Measurements from ENCODE around the gene ENC1.
A peak's percentile ranks its signal among the peaks of the same experiment; 100 is the strongest.
"Not testable (repeated sequence)": the region's sequence is repeated elsewhere in the genome, so short reads cannot be mapped to it uniquely, and the experiment has no call there.

ENC1 gene

GRCh38 chr5:74640450-74640953 is at the start of gene ENC1:
TSS of gene ENC1 (minus strand) at chr5:74640728. CDS start at chr5:74636485, 4,243 bp downstream.
- DNase-seq: peak; percentile 71

GRCh38 chr5:74686962-74687751 is 46.6 kb upstream of the ENC1 start:
- no peak for DNase-seq

GRCh38 chr5:74685979-74686631 is 45.6 kb upstream of the ENC1 start:
- DNase-seq: no peak

- peak; percentile 86 for DNase-seq
Observed at GRCh38 chr5:74684900-74685851, 44.6 kb upstream of the ENC1 start, which contains the start of gene HEXB. TSS of gene HEXB (plus strand) at chr5:74685233. CDS start at chr5:74685261, 28 bp downstream.

GRCh38 chr5:74679966-74680365 is 39.4 kb upstream of the ENC1 start:
- no peak for DNase-seq

- DNase-seq: not testable (repeated sequence)
Observed at GRCh38 chr5:74679300-74679699, 38.8 kb upstream of the ENC1 start.

- not testable (repeated sequence) for DNase-seq
Observed at GRCh38 chr5:74678123-74678522, 37.6 kb upstream of the ENC1 start.

- DNase-seq: not testable (repeated sequence)
Observed at GRCh38 chr5:74676466-74676865, 35.9 kb upstream of the ENC1 start.

GRCh38 chr5:74673011-74673790 is 32.7 kb upstream of the ENC1 start:
- no peak for DNase-seq

GRCh38 chr5:74672215-74672877 is 31.8 kb upstream of the ENC1 start:
- DNase-seq: no peak

GRCh38 chr5:74670396-74671038 is 30.0 kb upstream of the ENC1 start:
- no peak for DNase-seq

- DNase-seq: no peak
Observed at GRCh38 chr5:74669821-74670220, 29.3 kb upstream of the ENC1 start.

- DNase-seq: no peak
Observed at GRCh38 chr5:74667396-74667795, 26.9 kb upstream of the ENC1 start.

GRCh38 chr5:74665816-74666215 is 25.3 kb upstream of the ENC1 start:
- no peak for DNase-seq

- DNase-seq: no peak
Observed at GRCh38 chr5:74665273-74665672, 24.7 kb upstream of the ENC1 start.

GRCh38 chr5:74664551-74664950 is 24.0 kb upstream of the ENC1 start:
- no peak for DNase-seq

- no peak for DNase-seq
Observed at GRCh38 chr5:74660873-74661272, 20.3 kb upstream of the ENC1 start.

GRCh38 chr5:74660140-74660539 is 19.6 kb upstream of the ENC1 start:
- DNase-seq: no peak

- no peak for DNase-seq
Observed at GRCh38 chr5:74659172-74659571, 18.6 kb upstream of the ENC1 start.

GRCh38 chr5:74657165-74657564 is 16.6 kb upstream of the ENC1 start:
- no peak for DNase-seq

- no peak for DNase-seq
Observed at GRCh38 chr5:74655716-74656115, 15.2 kb upstream of the ENC1 start.

All from stimulated activated CD4-positive, alpha-beta T cell treated with anti-CD3 and anti-CD28 coated beads, Interleukin-12 subunit alpha, Interleukin-12 subunit beta, amount 100 ng/mL, for 4 hours (primary cell).